COR-L47 (cell line): ENCODE results near the gene ATOH1.

Experiments used
- DNase-seq: peaks from one replicate; lab custom pipeline; 2025; lab: John Stamatoyannopoulos, UW

The ATOH1 gene, protein sequence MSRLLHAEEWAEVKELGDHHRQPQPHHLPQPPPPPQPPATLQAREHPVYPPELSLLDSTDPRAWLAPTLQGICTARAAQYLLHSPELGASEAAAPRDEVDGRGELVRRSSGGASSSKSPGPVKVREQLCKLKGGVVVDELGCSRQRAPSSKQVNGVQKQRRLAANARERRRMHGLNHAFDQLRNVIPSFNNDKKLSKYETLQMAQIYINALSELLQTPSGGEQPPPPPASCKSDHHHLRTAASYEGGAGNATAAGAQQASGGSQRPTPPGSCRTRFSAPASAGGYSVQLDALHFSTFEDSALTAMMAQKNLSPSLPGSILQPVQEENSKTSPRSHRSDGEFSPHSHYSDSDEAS

DNA sequence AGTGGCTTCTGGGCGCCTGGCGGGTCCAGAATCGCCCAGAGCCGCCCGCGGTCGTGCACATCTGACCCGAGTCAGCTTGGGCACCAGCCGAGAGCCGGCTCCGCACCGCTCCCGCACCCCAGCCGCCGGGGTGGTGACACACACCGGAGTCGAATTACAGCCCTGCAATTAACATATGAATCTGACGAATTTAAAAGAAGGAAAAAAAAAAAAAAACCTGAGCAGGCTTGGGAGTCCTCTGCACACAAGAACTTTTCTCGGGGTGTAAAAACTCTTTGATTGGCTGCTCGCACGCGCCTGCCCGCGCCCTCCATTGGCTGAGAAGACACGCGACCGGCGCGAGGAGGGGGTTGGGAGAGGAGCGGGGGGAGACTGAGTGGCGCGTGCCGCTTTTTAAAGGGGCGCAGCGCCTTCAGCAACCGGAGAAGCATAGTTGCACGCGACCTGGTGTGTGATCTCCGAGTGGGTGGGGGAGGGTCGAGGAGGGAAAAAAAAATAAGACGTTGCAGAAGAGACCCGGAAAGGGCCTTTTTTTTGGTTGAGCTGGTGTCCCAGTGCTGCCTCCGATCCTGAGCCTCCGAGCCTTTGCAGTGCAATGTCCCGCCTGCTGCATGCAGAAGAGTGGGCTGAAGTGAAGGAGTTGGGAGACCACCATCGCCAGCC lies at the start of gene ATOH1:
Gene ATOH1, plus strand, starts transcription at position 422 of the 663 bp plus-strand sequence. Its CDS starts 174 bp downstream, at position 596.
- DNase-seq, result peak; percentile 45

DNA sequence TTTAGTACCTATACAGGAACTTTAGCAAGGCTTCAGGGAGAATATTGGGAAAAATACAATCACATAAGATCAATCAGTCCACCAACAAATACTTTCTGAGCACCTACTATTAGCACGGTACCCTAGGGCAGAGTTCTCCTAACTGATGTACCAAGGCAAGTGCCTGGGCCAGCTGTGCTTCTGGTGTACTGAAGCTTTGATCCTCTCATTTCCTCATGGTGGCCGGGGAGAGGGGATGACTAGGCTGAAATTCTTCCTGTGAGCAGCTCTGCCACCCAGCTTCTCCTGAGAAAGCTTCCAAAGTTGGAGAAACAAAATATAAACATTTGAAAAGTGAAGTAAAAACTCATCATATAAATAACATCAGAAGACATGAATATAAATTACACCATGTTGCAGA lies 49.3 kb upstream of the ATOH1 start:
- DNase-seq, result no peak

DNA sequence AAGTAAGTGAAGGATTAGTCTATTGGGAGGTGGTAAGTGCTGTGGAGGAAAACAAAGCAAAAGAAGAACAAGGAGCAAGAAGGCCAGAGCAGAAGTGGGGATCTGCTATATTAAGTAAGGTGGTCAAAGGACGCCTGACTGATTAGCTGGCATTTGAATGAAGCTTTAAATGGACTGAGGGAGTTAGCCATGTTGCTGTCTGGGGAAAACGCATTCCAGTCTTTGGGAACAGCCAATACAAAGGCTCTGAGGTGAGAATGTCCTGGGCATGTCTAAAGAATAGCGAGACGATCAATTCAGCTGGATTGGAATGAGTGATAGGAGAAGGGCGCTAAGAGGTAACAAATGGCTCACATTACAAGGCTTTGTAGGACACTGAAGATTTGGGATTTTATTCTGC lies 48.5 kb upstream of the ATOH1 start:
- no peak for DNase-seq

DNA sequence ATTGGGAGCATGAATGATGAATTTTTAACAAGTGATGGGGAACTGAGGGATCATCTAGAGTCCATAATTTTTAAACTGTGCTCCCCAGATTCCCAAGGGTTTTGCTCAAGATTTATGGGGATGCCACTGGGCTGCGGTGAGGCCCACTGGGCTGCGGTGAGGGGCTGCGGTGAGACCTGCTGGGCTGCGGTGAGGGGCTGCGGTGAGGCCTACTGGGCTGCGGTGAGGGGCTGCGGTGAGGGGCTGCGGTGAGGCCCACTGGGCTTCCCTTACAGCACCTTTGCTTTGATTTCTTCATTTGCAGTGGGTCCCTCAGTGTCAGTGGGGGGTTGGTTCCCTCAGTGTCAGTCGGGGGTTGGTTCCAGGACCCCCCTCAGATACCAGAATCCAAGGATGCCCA lies 47.4 kb upstream of the ATOH1 start:
- no peak for DNase-seq

DNA sequence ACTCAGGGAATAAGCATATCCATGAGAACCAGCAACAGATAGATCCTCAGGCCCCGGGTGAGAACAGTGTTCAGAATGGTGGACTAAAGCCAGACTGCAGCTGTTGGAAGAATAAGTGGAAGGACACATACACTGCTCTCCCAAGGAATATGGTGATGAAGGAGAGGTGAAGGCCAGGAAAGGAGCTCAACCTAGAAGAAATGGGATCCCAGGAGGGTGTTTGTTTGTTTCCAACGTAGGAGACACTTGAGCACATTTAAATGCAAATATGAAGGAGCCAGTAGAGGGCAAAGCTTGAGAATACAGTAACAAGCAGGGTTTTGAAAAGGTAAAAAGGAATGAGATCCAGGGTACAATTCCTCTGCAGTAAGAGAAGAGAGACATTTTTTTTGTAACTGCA lies 42.4 kb upstream of the ATOH1 start:
- DNase-seq, result no peak

DNA sequence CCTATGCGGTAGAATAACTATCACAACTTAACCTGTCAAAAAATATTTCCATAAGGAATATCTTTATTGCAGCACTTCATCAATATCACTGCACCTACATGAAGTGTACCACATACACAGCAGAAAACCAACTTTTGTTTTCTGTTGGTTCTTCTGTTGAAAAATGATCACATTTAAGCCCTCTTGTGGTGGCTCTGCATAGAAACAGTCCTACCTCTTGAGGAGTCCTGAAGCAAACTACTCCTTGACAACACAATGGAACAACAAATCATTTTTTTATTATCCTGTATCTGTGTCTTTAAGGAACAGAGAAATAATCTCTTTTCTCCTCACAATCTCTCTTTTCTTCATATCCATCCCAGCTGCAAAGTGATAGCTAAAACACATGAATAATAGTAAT lies 39.8 kb upstream of the ATOH1 start:
- DNase-seq, result peak; percentile 45

DNA sequence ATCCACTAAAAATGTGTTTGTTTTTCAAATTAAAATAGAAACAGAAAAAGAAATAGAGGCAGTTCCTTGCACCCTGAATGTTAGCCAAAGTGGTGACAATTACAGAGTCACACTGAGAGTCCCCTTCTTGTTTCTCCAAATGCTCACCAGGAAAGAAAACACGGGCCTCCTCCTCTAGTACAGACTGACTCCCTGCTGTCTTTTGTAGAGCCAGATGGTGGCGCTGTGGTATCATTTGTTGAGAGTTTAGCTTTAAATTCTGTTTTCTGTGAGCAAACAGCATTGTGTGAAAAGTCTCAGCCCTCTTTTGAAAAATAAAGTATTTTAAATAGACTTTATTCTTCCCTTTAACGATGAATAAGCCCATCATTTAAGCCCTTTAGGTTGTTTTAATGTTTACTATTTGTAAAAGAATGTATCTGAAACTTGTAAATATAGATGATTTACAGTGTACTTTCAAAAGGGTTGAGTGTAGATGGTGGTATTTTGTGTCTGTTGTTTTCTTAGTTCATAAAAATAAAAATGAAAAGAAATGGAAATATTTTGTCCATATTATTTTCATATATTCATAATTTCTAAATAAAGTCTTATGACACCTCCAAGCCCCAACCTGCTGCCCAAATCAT lies 36.9 kb upstream of the ATOH1 start:
- DNase-seq, result peak; percentile 71

DNA sequence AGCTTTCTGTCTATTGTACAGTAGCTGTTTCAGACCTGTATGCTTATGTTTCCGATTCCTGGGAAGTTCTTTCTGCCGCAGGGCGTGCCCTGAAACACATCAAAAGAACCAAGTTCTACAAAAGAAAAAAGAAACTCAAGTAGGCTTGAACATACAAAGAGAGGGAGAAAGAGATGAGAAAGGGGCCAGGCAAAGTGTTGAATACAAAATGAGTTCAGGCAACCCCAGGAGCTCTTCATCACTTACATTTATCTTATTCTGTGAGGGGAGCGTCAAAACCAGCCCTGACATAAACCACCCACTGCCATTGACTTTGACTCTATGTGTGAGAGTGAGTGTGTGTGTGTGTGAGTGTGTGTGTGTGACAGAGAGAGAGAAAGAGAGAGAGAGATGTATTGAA lies 26.5 kb upstream of the ATOH1 start:
- no peak for DNase-seq

DNA sequence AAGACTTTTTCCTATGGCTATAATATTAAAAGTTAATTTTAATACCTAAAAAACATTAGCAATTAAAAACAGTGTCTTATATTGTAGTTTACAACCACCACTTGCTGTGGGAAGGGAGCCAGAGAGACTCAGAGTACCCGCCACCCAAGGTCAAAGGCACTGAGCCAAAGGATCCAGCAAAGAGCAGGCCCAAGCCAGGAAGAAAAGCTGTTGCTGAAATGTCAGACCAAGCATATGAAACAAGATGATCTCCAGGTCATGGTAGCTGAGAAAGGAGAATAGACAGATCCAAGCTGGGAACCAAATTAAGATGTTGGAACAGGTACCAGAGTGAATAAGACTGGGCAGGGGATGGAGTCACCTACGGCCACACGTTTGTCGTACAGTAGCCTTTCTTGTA lies 18.8 kb upstream of the ATOH1 start:
- no peak for DNase-seq

DNA sequence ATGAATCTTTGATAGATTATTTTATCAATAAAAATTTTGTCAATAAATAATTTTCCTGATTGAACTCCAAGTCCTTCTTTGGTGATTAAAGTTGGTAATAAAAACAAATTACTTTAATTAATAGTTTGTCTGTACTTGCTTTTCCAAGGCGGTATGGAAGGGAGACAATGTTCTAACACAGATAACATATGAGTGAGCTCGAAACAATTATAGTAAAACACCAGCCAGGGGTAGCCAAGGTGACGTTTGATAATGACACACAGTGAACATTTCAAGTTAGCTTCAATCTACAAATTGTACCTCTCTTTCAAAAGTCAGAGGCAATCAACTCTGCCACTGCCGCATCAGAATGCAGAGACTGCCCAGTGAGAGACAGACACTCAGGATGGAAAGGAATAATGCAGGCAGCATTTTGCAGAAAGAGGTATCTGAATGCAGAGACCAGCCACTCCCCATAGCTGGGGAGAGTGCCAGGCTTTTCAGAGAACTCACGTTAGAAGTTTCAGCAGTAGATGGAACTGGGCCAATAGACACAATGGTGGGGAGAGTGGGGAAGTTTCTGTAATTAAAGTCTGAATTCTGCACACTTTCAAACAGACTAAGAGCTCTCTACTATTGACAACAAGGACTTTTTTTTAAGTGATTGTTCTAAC lies 18.1 kb upstream of the ATOH1 start:
- DNase-seq, result peak; percentile 45

DNA sequence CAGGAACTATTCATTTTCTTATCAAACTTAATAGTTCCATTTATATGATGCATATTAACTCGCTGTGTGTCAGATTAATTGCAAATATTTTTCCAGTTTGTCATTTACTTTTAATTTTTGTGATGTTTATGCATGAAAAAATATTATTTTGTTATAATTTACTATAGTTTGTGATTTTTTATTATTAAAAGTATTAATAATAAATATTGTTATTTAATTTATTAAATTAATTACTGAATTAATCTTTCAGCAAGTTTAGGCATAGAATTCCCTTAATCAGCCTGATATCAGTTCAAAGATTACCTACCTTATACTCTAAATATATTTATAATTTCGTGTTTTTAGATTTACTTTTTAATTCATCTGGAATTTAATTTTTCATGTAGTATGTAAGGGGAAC lies 15.5 kb upstream of the ATOH1 start:
- DNase-seq, result no peak

DNA sequence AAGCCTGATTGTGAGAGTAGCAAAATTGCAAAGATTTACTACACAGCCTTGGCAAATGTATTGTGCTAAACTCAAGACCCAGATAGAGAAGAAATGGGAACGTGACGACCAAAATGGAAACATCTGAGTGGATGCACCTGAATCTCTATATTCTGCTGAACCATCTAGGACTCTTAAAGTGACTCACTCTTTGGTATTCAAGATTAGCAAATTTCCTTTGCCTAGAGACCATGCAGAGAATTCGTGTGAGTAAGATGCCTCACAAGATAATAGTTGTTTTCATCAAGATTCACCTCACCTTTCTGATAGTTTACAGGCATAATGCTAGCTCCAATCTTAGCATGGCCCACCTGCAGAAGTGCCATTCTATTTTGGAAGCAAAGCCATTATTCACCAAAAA lies 14.4 kb upstream of the ATOH1 start:
- DNase-seq, result no peak

DNA sequence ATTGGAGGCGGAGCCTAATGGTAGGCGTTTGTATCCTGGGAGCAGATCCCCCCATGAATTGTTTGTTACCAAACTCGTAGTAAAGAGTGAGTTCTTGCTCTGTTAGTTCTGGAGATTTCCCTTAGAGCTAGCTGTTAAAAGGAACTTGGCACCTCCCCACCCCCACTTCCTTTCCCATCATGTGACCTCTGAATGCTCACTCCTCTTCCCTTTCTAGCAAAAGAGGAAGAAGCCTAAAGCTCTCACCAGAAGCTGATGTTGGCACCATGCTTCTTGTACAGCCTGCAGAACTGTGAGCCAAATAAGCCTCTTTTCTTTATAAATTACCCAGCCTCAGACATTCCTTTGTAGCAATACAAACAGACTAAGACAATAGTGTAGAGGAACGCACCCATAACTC lies 13.8 kb upstream of the ATOH1 start:
- no peak for DNase-seq

DNA sequence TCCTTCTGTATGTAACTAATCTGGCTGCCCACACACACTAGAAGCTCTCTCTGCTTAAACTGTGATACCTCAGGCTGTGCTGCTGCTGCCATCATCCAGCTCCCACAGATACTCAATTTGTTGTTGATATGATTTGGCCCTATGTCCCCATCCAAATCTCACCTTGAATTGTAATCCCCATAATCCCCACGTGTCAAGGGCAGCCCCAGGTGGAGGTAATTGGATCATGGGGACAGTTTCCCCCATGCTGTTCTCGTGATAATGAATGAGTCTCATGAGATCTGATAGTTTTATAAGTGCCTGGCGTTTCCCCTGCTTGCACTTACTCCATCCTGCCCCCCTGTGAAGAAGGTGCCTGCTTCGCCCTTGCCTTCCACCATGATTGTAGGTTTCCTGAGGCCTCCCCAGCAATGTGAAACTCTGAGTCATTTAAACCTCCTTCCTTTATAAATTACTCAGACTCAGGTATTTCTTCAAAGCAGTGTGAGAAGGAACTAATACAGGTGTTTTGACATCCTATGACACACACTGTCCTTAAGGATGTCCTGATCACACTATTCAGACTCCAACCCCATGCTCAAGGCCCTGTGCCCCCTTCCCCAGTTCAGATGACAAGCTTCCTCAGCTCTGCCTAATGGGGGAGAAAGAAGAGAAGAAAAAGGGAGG lies 2.9 kb upstream of the ATOH1 start:
- DNase-seq, result no peak

DNA sequence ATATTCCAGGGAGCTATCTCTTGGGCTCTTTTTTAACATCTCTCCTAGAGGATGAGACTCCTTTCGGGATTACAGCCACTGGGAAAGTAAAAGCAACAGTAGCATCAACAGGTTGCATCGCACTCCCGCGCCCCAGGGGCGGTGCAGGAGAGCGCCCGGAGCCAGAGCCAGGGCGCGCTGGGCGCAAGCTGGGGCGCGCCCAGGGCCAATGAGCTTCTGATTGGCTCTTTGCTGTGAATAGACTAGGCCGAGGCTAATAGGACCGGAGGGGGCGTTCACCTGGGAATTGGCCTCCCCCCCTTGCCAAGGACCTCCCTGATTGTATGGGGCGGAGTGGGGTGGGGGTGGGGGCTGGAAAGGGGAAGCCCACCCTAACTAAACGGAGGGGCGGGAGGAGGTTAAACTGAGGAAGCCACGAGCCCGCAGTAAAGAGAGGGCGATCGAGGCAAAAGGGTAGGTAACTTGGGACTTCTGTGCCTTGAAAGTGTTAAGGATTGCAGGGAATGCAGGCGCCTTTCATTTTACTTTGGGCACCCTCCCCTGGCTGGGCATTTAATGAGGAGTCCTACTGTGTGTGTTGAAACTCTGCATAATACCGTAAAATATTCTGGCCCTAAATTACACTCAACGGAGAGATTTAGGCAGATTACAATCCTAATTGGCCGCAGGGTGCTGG lies 1.1 kb upstream of the ATOH1 start:
- no peak for DNase-seq

DNA sequence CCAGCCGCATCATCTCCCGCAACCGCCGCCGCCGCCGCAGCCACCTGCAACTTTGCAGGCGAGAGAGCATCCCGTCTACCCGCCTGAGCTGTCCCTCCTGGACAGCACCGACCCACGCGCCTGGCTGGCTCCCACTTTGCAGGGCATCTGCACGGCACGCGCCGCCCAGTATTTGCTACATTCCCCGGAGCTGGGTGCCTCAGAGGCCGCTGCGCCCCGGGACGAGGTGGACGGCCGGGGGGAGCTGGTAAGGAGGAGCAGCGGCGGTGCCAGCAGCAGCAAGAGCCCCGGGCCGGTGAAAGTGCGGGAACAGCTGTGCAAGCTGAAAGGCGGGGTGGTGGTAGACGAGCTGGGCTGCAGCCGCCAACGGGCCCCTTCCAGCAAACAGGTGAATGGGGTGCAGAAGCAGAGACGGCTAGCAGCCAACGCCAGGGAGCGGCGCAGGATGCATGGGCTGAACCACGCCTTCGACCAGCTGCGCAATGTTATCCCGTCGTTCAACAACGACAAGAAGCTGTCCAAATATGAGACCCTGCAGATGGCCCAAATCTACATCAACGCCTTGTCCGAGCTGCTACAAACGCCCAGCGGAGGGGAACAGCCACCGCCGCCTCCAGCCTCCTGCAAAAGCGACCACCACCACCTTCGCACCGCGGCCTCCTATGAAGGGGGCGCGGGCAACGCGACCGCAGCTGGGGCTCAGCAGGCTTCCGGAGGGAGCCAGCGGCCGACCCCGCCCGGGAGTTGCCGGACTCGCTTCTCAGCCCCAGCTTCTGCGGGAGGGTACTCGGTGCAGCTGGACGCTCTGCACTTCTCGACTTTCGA lies 654 bp downstream of the ATOH1 start:
- DNase-seq, result peak; percentile 26

DNA sequence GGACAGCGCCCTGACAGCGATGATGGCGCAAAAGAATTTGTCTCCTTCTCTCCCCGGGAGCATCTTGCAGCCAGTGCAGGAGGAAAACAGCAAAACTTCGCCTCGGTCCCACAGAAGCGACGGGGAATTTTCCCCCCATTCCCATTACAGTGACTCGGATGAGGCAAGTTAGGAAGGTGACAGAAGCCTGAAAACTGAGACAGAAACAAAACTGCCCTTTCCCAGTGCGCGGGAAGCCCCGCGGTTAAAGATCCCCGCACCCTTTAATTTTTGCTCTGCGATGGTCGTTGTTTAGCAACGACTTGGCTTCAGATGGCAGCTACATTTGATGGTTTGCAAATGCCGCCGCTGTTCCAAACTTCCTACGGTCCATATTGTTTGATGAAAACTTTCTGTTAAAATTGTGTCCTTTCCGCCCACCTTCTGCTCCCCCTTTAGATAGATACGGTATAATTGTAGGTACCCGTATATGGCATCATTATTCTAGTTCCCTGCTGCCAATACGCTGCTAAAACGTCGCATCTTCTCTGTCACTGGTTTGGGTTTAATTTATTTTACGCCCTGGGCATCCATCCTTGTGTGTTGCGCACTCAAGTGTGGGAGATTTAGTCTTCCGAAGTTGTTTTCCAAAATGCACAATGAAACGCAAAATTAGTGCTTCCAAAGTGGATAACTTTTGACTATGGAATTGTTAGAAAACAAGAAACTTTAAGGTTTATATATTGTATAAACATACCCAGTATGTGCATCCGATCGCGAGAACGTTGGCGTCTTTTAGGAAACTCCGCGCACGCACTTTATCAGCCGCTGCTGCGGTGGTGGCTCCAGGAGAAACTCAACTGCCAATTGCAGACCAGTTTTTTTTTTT lies 1.5 kb downstream of the ATOH1 start:
- no peak for DNase-seq

DNA sequence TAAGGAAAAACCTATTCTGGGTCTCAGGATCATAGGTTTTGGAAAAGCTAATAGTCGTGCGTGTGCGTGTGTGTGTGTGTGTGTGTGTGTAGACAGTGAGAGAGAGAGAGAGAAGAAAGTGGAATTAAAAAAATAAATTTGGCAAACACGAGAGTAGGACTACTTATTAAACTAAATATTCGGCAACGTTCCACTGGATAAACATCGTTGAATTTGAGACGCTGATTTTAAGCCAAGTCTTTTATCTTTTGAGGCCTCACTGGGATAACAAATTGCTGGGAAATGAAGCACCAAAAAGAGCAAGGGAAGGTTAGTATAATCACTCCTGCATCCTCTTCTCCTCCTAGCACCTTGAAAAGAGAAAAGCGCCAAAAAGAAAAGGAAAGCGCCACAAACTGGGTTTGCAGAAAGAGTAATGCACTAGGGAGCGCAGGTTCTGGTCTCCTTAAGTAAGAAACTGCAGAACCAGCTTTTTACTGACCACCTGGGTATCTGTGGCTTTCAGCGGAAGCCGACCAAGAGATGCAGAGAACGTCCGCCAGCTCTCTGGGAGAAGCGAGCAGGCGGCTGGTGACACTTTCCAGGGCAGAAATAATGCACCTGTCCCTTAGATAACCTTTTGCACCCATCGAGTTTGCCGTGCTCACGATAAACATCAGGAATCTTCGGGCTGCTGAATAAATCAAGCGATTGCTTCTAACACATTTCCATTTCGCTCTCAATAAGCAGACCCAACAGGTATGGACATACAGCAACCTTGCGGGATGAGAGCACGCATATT lies 3.4 kb downstream of the ATOH1 start:
- no peak for DNase-seq
